DOHH2 (cell line): ENCODE measurements around the gene ZNF384.

Experiments used
- CTCF ChIP-seq: fragments of 200-600 bp; sonication (generic); IDR thresholded peaks from one replicate; pipeline ENCODE4 v1.5.1; 2014; ENCODE audit warnings: antibody characterized with exemption, mild to moderate bottlenecking, low read depth, low read length; ENCODE audit not compliant: poor library complexity, severe bottlenecking
- EZH2phosphoT487 ChIP-seq: fragments of 200-600 bp; sonication (generic); IDR thresholded peaks from 2 replicates; pipeline ENCODE4 v1.6.1; 2017; ENCODE audit warnings: borderline replicate concordance, mild to moderate bottlenecking, antibody characterized with exemption, low read length, moderate library complexity, mixed read lengths

DNA sequence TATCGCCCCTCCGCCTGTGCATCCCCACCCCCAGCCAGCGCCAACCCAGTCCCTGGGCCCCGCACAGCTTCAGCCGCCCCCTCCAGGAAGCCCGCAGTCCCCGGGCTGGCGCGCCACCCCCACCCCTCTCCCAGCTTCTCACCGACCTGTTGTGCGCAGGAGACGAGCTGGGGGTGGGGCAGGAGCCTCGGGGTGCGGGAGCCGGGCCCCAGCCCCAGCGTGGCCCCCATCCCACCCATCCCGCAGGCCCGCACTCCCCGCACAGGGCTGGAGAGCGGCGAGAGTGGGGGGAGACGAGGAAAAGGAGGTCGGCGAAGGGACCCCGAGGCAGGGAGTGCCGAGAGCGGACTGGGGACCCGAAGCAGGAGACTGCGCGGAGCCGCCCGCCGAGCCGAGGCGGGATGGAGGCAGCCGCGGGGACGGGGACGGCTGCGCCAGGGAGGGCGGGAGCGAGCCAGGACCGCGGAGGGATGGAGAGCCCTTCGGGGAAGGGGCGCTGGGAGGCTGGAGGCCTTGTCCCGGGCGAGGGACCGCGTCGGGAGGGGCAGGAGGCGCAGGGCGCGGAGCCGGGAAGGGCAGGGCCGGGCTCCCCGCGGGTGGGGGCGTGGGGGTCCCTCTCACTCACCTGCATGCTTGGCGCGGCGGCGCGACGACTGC, 10.9 kb upstream of the ZNF384 start:
- TF ChIP-seq CTCF (no peak), EZH2phosphoT487 (no peak)
